Measurements from ENCODE around the gene NRXN3.

The NRXN3 gene

GRCh38 chr14:78758333-78758732 is 588.2 kb downstream of the NRXN3 start:
- TF ChIP-seq CTCF (IDR thresholded peaks at IDR 0.05; ENCODE audit: insufficient read depth, low read depth, low read length, missing control alignments) = peak; percentile 71
- peak; percentile 70 for DNase-seq (ENCODE audit: low read depth)
- H3K4me3 ChIP-seq (ENCODE audit: low read depth, low read length) = no peak overlapping the region

DNA sequence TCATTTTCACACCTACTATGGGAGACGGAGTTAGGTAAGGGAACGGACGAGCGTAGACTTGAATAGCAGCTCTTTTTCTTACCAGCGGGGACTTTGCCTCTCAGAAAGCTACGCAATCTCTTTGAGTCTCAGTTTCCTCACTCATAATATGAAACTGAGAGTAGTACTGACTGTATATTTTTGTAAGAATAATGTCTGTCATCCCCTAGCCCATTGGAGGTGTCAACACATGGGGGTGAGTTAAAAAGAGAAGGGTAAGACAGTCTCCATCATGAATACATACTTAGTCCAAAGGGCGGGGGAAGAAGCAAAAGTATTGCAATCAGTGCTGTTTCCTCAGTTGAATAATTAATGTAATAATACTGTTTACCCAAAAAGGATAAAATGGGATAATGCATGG is 592.2 kb downstream of the NRXN3 start:
- TF ChIP-seq CTCF (IDR thresholded peaks at IDR 0.05; ENCODE audit: insufficient read depth, low read depth, low read length, missing control alignments) = no peak
- H3K4me3 ChIP-seq (ENCODE audit: low read depth, low read length) = no peak overlapping the region
- no peak for DNase-seq (ENCODE audit: low read depth)

GRCh38 chr14:78763746-78764145 is 593.6 kb downstream of the NRXN3 start:
- TF ChIP-seq CTCF (IDR thresholded peaks at IDR 0.05; ENCODE audit: insufficient read depth, low read depth, low read length, missing control alignments) = no peak
- H3K4me3 ChIP-seq (ENCODE audit: low read depth, low read length) = no peak overlapping the region
- no peak for DNase-seq (ENCODE audit: low read depth)

DNA sequence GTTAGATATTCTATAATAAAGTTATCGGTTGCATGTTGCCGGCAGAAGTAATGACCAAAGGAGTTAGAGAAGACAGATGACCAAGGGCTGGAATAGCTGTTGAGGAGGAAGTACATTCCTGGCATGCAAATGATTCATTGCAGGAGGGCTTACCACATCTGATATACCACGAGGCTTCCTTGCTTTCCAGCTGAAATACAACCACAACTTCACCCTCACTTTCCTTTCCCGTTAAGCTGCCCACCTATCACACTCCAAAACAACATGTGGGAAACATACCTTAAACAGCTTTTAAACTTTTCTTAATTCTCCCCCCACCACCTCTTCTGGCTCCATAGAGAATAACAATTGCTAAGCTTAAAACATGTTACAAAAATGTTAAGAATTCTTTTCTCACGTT is 594.1 kb downstream of the NRXN3 start:
- no peak overlapping the region for H3K4me3 ChIP-seq (ENCODE audit: low read depth, low read length)
- DNase-seq (ENCODE audit: low read depth) = no peak
- TF ChIP-seq CTCF (IDR thresholded peaks at IDR 0.05; ENCODE audit: insufficient read depth, low read depth, low read length, missing control alignments) = no peak

GRCh38 chr14:78764645-78765044 is 594.5 kb downstream of the NRXN3 start:
- no peak for DNase-seq (ENCODE audit: low read depth)
- TF ChIP-seq CTCF (IDR thresholded peaks at IDR 0.05; ENCODE audit: insufficient read depth, low read depth, low read length, missing control alignments) = no peak
- no peak overlapping the region for H3K4me3 ChIP-seq (ENCODE audit: low read depth, low read length)

DNA sequence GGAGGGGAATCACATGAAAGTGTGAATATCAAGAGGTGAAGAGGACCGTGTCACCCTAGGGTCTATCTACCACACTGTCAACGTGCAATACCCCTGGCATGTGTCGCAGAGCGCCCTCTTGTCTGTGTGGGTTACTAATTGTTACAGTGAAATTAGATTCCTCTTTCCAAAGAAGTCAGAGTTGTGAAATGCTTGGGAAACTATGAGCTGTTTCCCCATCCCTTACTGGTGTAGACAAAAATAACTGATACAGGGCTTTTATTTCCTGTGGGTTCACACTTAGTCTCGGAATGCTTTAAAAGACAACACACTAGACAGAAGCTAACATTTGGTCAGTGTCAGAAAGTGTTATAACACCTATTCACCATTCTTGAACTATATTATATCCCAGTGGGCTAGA is 597.3 kb downstream of the NRXN3 start:
- DNase-seq (ENCODE audit: low read depth) = no peak
- TF ChIP-seq CTCF (IDR thresholded peaks at IDR 0.05; ENCODE audit: insufficient read depth, low read depth, low read length, missing control alignments) = no peak

DNA sequence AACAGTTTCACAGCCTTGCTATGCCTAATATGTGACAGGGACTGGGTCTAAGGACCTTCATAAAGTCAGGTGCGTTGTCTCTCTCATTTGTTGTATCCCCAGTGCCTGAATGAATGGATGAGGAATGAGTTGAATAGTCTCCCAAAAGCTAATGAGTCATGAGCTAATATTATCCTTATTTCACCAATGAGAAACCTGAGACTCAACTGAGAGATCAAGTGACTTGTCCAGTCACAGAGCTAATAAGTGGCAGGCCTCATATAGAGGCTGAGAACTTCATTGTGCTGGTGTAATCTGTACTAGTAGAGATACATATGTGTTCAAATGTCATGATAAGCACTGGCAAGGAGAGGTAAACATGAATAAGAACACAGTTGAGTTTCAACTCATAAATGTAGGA is 612.4 kb downstream of the NRXN3 start:
- no peak for DNase-seq (ENCODE audit: low read depth)
- TF ChIP-seq CTCF (IDR thresholded peaks at IDR 0.05; ENCODE audit: insufficient read depth, low read depth, low read length, missing control alignments) = no peak
- no peak overlapping the region for H3K4me3 ChIP-seq (ENCODE audit: low read depth, low read length)

More for the DNA sequence above, 597.3 kb downstream of the NRXN3 start:
- no peak overlapping the region for H3K4me3 ChIP-seq (ENCODE audit: low read depth, low read length)
